Measurements from ENCODE around the gene FOXJ1.

GRCh38 chr17:76160896-76161528 is 20.0 kb upstream of the FOXJ1 start:
- TF ChIP-seq CTCF (IDR thresholded peaks at IDR 0.05) (no peak), POLR2A (IDR thresholded peaks at IDR 0.05) (no peak), POLR2AphosphoS5 (IDR thresholded peaks at IDR 0.05; ENCODE audit: insufficient read depth in 1 of 2, low read depth in 1 of 2) (no peak)
